ENCODE results near the gene EMD.

GRCh38 chrX:154349359-154349935 is 29.6 kb upstream of the EMD start:
- TF ChIP-seq POLR2A (IDR thresholded peaks at IDR 0.05; ENCODE audit: low read depth, low read length): no peak
- TF ChIP-seq TAF1 (IDR thresholded peaks at IDR 0.05; ENCODE audit: low read depth, low read length): no peak
- TF ChIP-seq POLR2AphosphoS5 (IDR thresholded peaks at IDR 0.05; ENCODE audit: low read depth, low read length): no peak
- TF ChIP-seq PAX5 (IDR thresholded peaks at IDR 0.05; ENCODE audit: insufficient read depth, low read length, severe bottlenecking): no peak
- no peak for TF ChIP-seq SPI1 (IDR thresholded peaks at IDR 0.05; ENCODE audit: low read depth, low read length)
- no peak for TF ChIP-seq POU2F2 (IDR thresholded peaks at IDR 0.05; ENCODE audit: low read depth, low read length)

All from GM12891 (cell line).